Muscle layer of colon (tissue), 2 donors: ENCODE results near the gene PLCG1.
"Not testable (repeated sequence)": the region's sequence is repeated elsewhere in the genome, so short reads cannot be mapped to it uniquely, and the experiment has no call there.

Experiments used
- H3K27ac ChIP-seq: one replicate; pipeline ENCODE4 v1.7.0; 2013; ENCODE audit warnings: low read depth, mild to moderate bottlenecking, low read length, moderate library complexity
- H3K27me3 ChIP-seq, 2 donors: one replicate each; pipeline ENCODE4 v1.7.0; 2013; ENCODE audit warnings: low read length in 2 of 2, mild to moderate bottlenecking in 2 of 2; ENCODE audit not compliant: insufficient read depth in 2 of 2, control insufficient read depth in 1 of 2
- H3K36me3 ChIP-seq: one replicate; pipeline ENCODE4 v1.7.0; 2013; ENCODE audit warnings: mild to moderate bottlenecking, low read length; ENCODE audit not compliant: insufficient read depth
- H3K4me1 ChIP-seq: one replicate; pipeline ENCODE4 v1.7.0; 2013; ENCODE audit warnings: mild to moderate bottlenecking, low read length; ENCODE audit not compliant: insufficient read depth
- H3K4me3 ChIP-seq, 2 donors: one replicate each; pipeline ENCODE4 v1.7.0; 2013; ENCODE audit warnings: low read length in 2 of 2, low read depth in 1 of 2, mild to moderate bottlenecking in 1 of 2, moderate library complexity in 1 of 2
- H3K9ac ChIP-seq: one replicate; pipeline ENCODE4 v1.7.0; 2013; ENCODE audit warnings: low read length
- H3K9me3 ChIP-seq: one replicate; pipeline ENCODE4 v1.7.0; 2013; ENCODE audit warnings: mild to moderate bottlenecking, low read length
- donor health status: abdominal sarcoma.
- donor health status: Adenocarcinoma of cecum.

PLCG1 gene

GRCh38 chr20:41125530-41126457 is 11.5 kb upstream of the PLCG1 start:
- Histone ChIP-seq H3K9me3 (no peaks in the 10 kb centered on the region), H3K27ac (no peak overlapping the region), H3K4me1 (no peaks in the 10 kb centered on the region), H3K9ac (no peak overlapping the region), H3K27me3 (no peaks in the 10 kb centered on the region), H3K36me3 (peaks cover 38% of the 10 kb centered on the region), H3K4me3 (no peak overlapping the region)

GRCh38 chr20:41126719-41127118 is 10.6 kb upstream of the PLCG1 start:
- Histone ChIP-seq H3K9ac (no peak overlapping the region), H3K4me3 (no peak overlapping the region), H3K9me3 (no peaks in the 10 kb centered on the region), H3K27ac (no peak overlapping the region), H3K36me3 (peaks cover 29% of the 10 kb centered on the region), H3K27me3 (no peaks in the 10 kb centered on the region), H3K4me1 (no peaks in the 10 kb centered on the region)

DNA sequence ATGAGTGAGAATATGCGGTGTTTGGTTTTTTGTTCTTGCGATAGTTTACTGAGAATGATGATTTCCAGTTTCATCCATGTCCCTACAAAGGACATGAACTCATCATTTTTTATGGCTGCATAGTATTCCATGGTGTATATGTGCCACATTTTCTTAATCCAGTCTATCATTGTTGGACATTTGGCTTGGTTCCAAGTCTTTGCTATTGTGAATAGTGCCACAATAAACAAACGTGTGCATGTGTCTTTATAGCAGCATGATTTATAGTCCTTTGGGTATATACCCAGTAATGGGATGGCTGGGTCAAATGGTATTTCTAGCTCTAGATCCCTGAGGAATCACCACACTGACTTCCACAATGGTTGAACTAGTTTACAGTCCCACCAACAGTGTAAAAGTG is 9.0 kb upstream of the PLCG1 start:
- H3K9me3 ChIP-seq, H3K4me3 ChIP-seq, H3K4me1 ChIP-seq, H3K27me3 ChIP-seq, H3K27ac ChIP-seq, H3K9ac ChIP-seq: not testable (repeated sequence)
- peaks cover 13% of the 10 kb centered on the region for H3K36me3 ChIP-seq

DNA sequence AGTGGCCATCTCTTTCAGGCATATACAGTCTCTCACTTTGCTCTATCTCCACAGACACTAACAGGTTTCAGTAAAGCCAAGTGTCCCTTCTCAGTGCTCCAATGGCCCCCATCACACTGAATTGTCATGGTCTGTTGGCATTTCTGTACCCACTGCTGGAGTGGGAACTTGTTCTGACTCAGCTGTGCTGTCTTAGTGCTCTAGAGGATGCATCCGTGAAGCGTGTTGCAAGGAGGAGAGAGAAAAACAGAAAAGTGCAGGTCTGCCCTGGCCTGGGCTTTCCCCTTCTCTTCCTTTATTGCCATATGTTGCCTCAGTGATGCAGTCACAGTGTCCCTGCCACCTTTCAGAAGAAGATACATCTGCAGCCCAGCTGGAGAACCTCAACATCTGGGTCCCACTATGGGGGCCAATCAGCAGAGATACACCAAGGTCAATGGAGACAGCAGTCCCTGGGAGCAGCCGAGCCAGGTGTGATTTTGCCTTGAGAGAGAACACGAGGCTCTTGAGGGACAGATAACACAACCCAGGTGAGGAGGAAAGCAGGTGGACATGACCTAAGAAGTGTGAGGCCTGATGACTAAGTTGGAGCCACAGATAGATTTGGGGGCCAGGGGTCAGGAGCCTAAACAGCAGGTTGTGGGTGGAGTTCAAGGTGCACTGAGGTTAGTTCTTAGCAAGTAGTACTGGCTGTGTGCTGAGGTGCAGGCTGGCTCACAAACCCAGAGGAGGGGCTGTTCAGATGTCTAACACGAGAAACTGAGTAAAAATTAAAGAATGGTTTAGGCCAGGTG is 5.6 kb upstream of the PLCG1 start:
- H3K9ac ChIP-seq = no peak overlapping the region
- H3K4me3 ChIP-seq = no peak overlapping the region
- no peaks in the 10 kb centered on the region for H3K36me3 ChIP-seq
- no peaks in the 10 kb centered on the region for H3K9me3 ChIP-seq
- peaks cover 6% of the 10 kb centered on the region for H3K4me1 ChIP-seq
- H3K27ac ChIP-seq = no peak overlapping the region
- H3K27me3 ChIP-seq = no peaks in the 10 kb centered on the region

GRCh38 chr20:41132388-41132775 is 5.0 kb upstream of the PLCG1 start:
- H3K4me1 ChIP-seq, H3K9me3 ChIP-seq, H3K27ac ChIP-seq, H3K27me3 ChIP-seq, H3K36me3 ChIP-seq, H3K4me3 ChIP-seq, H3K9ac ChIP-seq: not testable (repeated sequence)

GRCh38 chr20:41133709-41134361 is 3.5 kb upstream of the PLCG1 start:
- Histone ChIP-seq H3K36me3 (no peaks in the 10 kb centered on the region), H3K4me1 (peaks cover 15% of the 10 kb centered on the region), H3K27me3 (no peaks in the 10 kb centered on the region), H3K9ac (no peak overlapping the region), H3K9me3 (no peaks in the 10 kb centered on the region), H3K4me3 (no peak overlapping the region), H3K27ac (no peak overlapping the region)

GRCh38 chr20:41134362-41135186 is 2.8 kb upstream of the PLCG1 start:
- Histone ChIP-seq H3K9me3 (no peaks in the 10 kb centered on the region), H3K27ac (no peak overlapping the region), H3K4me1 (peaks cover 22% of the 10 kb centered on the region), H3K9ac (no peak overlapping the region), H3K27me3 (no peaks in the 10 kb centered on the region), H3K4me3 (no peak overlapping the region), H3K36me3 (no peaks in the 10 kb centered on the region)

DNA sequence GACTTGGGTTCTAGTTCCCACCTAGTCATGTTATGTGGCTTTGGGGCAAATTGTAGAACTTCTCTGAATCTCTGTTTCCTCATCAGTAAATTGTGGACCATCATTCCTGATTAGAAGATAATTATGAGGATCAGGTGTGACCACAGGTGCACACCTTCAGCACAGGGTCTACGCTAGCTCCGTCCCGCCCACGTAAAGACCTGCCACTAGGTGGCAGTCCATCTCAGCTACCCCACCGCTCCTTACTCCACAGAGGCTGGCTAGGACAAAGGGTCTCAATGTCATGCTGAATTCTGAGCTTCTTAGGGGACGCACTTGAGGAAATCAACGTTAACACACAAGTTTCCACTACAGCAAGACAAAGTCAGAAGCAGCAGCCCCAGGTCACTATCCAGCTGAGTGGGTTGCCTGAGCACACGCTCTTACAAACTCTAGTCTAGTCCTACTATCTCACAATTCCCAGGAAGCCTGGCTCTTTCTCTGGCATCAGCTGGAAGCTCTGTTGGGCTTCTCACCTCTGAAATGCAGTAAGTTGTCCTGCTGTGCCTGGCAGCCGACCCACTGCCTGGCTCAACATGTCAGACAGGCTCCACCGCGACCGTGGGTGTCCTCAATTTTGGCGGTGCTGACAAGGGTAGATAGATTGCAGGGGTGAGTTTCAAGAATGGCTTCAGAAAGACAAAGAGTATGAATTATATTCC is 2.0 kb upstream of the PLCG1 start:
- H3K27me3 ChIP-seq = no peaks in the 10 kb centered on the region
- no peaks in the 10 kb centered on the region for H3K36me3 ChIP-seq
- no peak overlapping the region for H3K4me3 ChIP-seq
- no peak overlapping the region for H3K9ac ChIP-seq
- peaks cover 29% of the 10 kb centered on the region for H3K4me1 ChIP-seq
- no peak overlapping the region for H3K27ac ChIP-seq
- no peaks in the 10 kb centered on the region for H3K9me3 ChIP-seq

DNA sequence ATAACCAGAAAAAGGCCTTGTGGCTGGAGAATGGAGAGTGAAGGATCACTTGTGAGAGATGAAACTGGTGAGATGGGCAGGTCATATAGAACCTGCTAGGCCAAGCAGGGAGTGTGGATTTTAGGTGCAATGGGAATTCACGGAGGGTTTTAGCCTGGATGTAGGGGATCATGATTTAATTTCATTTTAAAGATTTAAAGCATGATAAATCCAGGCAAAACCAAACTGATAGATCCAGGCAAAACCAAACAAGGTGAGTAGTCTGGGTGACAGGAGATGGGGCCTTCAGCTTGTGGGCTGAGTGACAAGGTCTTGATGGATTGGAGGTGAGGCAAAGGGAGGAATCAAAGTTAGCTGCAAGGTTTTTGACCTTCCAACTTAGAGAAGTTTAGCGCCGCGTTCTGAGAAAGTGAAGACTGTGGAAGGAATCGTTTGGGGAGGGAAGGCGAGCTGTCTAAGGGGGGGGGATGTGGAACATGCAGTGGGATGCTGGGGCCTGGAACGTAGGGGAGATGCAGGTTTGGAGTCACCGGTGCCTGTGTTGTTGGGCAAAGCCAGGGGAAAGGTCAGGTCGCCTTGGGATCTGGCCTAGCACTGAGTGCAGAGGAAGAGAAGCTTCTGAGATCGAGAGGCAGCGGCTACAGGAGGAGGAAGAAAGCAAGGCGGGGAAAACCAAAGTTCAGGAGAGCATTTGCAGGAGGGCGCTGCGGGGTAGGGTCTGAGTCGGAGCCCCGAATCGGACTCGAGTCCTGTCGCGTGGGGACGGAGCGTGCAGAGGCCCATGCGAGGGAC is 1.3 kb upstream of the PLCG1 start:
- no peaks in the 10 kb centered on the region for H3K9me3 ChIP-seq
- H3K4me3 ChIP-seq = peak overlapping the region; percentile 69 to 72
- peak overlapping the region; percentile 62 for H3K27ac ChIP-seq
- H3K9ac ChIP-seq = peak overlapping the region; percentile 48
- H3K27me3 ChIP-seq = no peaks in the 10 kb centered on the region
- no peaks in the 10 kb centered on the region for H3K36me3 ChIP-seq
- peaks cover 36% of the 10 kb centered on the region for H3K4me1 ChIP-seq
